WTC11 (cell line): ENCODE data around the gene PIGV. TPM values are rescaled to one million over a fixed set of nuclear protein-coding genes. Genes with fewer than 3 reads are reported as not detected.

Source experiments
- ATAC-seq: fragments of 200-7000 bp; cut with Tn5 transposase; 2 replicates; pipeline ENCODE4 v1.10.0; 2021; ENCODE audit warnings: mild to moderate bottlenecking, moderate library complexity
- CTCF ChIA-PET: fragments of 300-600 bp; sonication (Branson Sonifier 250); formaldehyde crosslinking; loops from one replicate; lab custom pipeline; 2021; ENCODE audit warnings: antibody characterized with exemption; lab: Charles Lee
- POLR2A ChIA-PET: fragments of 350-600 bp; sonication (Branson Sonifier 250); formaldehyde crosslinking; loops from one replicate; lab custom pipeline; 2021; ENCODE audit warnings: antibody characterized with exemption; lab: Charles Lee
- DNase-seq: peaks from one replicate; pipeline ENCODE4 v3.0.0; 2021; ENCODE audit warnings: low spot score
- H3K27ac Mint-ChIP-seq: 2 replicates; pipeline ENCODE4 v1.8.0; 2021; ENCODE audit warnings: mixed read lengths
- H3K27me3 Mint-ChIP-seq: 2 replicates; pipeline ENCODE4 v1.8.0; 2021; ENCODE audit warnings: low read depth, mild to moderate bottlenecking, moderate library complexity, mixed read lengths
- H3K36me3 Mint-ChIP-seq: 2 replicates; pipeline ENCODE4 v1.8.0; 2021; ENCODE audit warnings: mixed read lengths
- H3K4me1 Mint-ChIP-seq: 2 replicates; pipeline ENCODE4 v1.8.0; 2022; ENCODE audit warnings: mixed read lengths
- H3K4me3 Mint-ChIP-seq: 2 replicates; pipeline ENCODE4 v1.8.0; 2021; ENCODE audit warnings: mild to moderate bottlenecking, moderate library complexity, mixed read lengths
- H3K9me3 Mint-ChIP-seq: 2 replicates; pipeline ENCODE4 v1.8.0; 2021; ENCODE audit warnings: mixed read lengths
- ARID4B ChIP-seq: sonication (generic); formaldehyde crosslinking; IDR thresholded peaks from 2 replicates; pipeline ENCODE4 v1.8.0; 2023; ENCODE audit warnings: missing genetic modification reagents, mild to moderate bottlenecking, borderline replicate concordance
- E2F4 ChIP-seq: sonication (generic); formaldehyde crosslinking; IDR thresholded peaks from 2 replicates; pipeline ENCODE4 v1.8.1; 2022; ENCODE audit warnings: low read depth, mild to moderate bottlenecking, moderate library complexity, missing genetic modification reagents, borderline replicate concordance
- ELF4 ChIP-seq: sonication (generic); formaldehyde crosslinking; IDR thresholded peaks from 2 replicates; pipeline ENCODE4 v1.8.1; 2022; ENCODE audit warnings: low read depth, mild to moderate bottlenecking, moderate library complexity, missing genetic modification reagents
- ERG ChIP-seq: fragments of 250-450 bp; sonication (Bioruptor Pico); IDR thresholded peaks from 2 replicates; pipeline ENCODE4 v1.8.0; 2021; ENCODE audit warnings: mild to moderate bottlenecking
- HMGXB4 ChIP-seq: sonication (generic); formaldehyde crosslinking; IDR thresholded peaks from 2 replicates; pipeline ENCODE4 v1.8.1; 2023; ENCODE audit warnings: mild to moderate bottlenecking, moderate library complexity, missing genetic modification reagents
- IRF1 ChIP-seq: sonication (generic); formaldehyde crosslinking; IDR thresholded peaks from 2 replicates; pipeline ENCODE4 v1.8.0; 2023; ENCODE audit warnings: missing genetic modification reagents
- IRF2 ChIP-seq: sonication (generic); formaldehyde crosslinking; IDR thresholded peaks from 2 replicates; pipeline ENCODE4 v1.8.0; 2022; ENCODE audit warnings: low read depth, missing genetic modification reagents, borderline replicate concordance
- JAZF1 ChIP-seq: fragments of 250-450 bp; sonication (Bioruptor Pico); IDR thresholded peaks from 2 replicates; pipeline ENCODE4 v1.9.0; 2021; ENCODE audit warnings: moderate library complexity, mild to moderate bottlenecking, inconsistent platforms
- OVOL2 ChIP-seq: fragments of 250-450 bp; sonication (Bioruptor Pico); IDR thresholded peaks from 2 replicates; pipeline ENCODE4 v1.9.0; 2021; ENCODE audit warnings: mild to moderate bottlenecking, borderline replicate concordance
- RORB ChIP-seq: fragments of 250-450 bp; sonication (Bioruptor Pico); IDR thresholded peaks from 2 replicates; pipeline ENCODE4 v1.9.0; 2021; ENCODE audit warnings: mild to moderate bottlenecking
- TEAD1 ChIP-seq: sonication (generic); formaldehyde crosslinking; IDR thresholded peaks from 2 replicates; pipeline ENCODE4 v1.8.0; 2022; ENCODE audit warnings: mild to moderate bottlenecking, missing genetic modification reagents
- ZNF263 ChIP-seq: sonication (generic); formaldehyde crosslinking; IDR thresholded peaks from 2 replicates; pipeline ENCODE4 v1.8.1; 2022; ENCODE audit warnings: low read depth, mild to moderate bottlenecking, moderate library complexity, missing genetic modification reagents
- ZNF423 ChIP-seq: fragments of 250-450 bp; sonication (Bioruptor Pico); IDR thresholded peaks from 2 replicates; pipeline ENCODE4 v2.1.2; 2022; ENCODE audit warnings: mild to moderate bottlenecking, moderate library complexity
- ZNF425 ChIP-seq: fragments of 250-450 bp; sonication (Bioruptor Pico); conservative IDR thresholded peaks from 2 replicates; pipeline ENCODE4 v1.9.0; 2021; ENCODE audit warnings: mild to moderate bottlenecking
- ZNF512 ChIP-seq: sonication (generic); formaldehyde crosslinking; IDR thresholded peaks from 2 replicates; pipeline ENCODE4 v1.8.1; 2022; ENCODE audit warnings: missing genetic modification reagents, borderline replicate concordance
- total RNA-seq: library from RNA; stranded (reverse); gene quantifications from 3 replicates; pipeline ENCODE4 v1.2.3, GENCODE V29; 2021

Gene PIGV
- total RNA-seq, 1 experiment from 2014 or later: 15.0 TPM

GRCh38 chr1:26745191-26745590 lies 42.6 kb upstream of the PIGV start:
- no peaks in the 10 kb centered on the region for H3K9me3 Mint-ChIP-seq
- POLR2A ChIA-PET: no interaction called here
- H3K4me3 Mint-ChIP-seq: no peak overlapping the region
- peaks cover 60% of the 10 kb centered on the region for H3K36me3 Mint-ChIP-seq
- peaks cover 26% of the 10 kb centered on the region for H3K4me1 Mint-ChIP-seq
- no peak for DNase-seq
- CTCF ChIA-PET: no interaction called here
- no peaks in the 10 kb centered on the region for H3K27me3 Mint-ChIP-seq
- no peak for ATAC-seq
- H3K27ac Mint-ChIP-seq: no peak overlapping the region
- TF ChIP-seq IRF2 (CRISPR knock-in tag) (no peak), ZNF425 (CRISPR knock-in tag) (no peak), RORB (CRISPR knock-in tag) (no peak)

- DNase-seq: no peak
- no peak for ATAC-seq
- Mint-ChIP-seq H3K4me3 (no peak overlapping the region), H3K4me1 (peaks cover 15% of the 10 kb centered on the region), H3K27me3 (no peaks in the 10 kb centered on the region), H3K27ac (no peak overlapping the region), H3K36me3 (peaks cover 59% of the 10 kb centered on the region), H3K9me3 (no peaks in the 10 kb centered on the region)
- ChIA-PET CTCF (interaction anchor here (0.6 to 1.5 kb wide), 2 partner anchors 42 to 211 kb away, joined by 3 to 6 read pairs; no protein-coding TSS in a partner anchor), POLR2A (no interaction called here)
- TF ChIP-seq TEAD1 (CRISPR knock-in tag) (no peak), JAZF1 (no peak), OVOL2 (CRISPR knock-in tag) (no peak), ERG (CRISPR knock-in tag) (no peak), ZNF423 (CRISPR knock-in tag) (no peak), E2F4 (CRISPR knock-in tag) (no peak), ZNF263 (CRISPR knock-in tag) (no peak)
Observed at GRCh38 chr1:26747048-26747447, 40.7 kb upstream of the PIGV start.

- DNase-seq (no peak), ATAC-seq (no peak)
- Mint-ChIP-seq H3K27ac (no peak overlapping the region), H3K27me3 (no peaks in the 10 kb centered on the region), H3K4me3 (no peak overlapping the region), H3K36me3 (peaks cover 72% of the 10 kb centered on the region), H3K9me3 (no peaks in the 10 kb centered on the region), H3K4me1 (peaks cover 12% of the 10 kb centered on the region)
- POLR2A ChIA-PET: no interaction called here
- CTCF ChIA-PET: interaction anchor here (1.2 kb wide), 1 partner anchor 71 kb away, joined by 3 read pairs; no protein-coding TSS in a partner anchor
- TF ChIP-seq ZNF425 (CRISPR knock-in tag): no peak
- TF ChIP-seq IRF1 (CRISPR knock-in tag): no peak
- no peak for TF ChIP-seq ELF4 (CRISPR knock-in tag)
- TF ChIP-seq ZNF512: no peak
- no peak for TF ChIP-seq ARID4B (CRISPR knock-in tag)
- no peak for TF ChIP-seq TEAD1 (CRISPR knock-in tag)
- no peak for TF ChIP-seq HMGXB4 (CRISPR knock-in tag)
Observed at GRCh38 chr1:26748351-26748750, 39.4 kb upstream of the PIGV start.
